Activated B cell treated with CpG ODN at 0.5 μM for 24 hours (primary cell): Measurements from ENCODE around the gene C2orf92. TPM values are rescaled to one million over a fixed set of nuclear protein-coding genes. Genes with fewer than 3 reads are reported as not detected.

Experiments
- ATAC-seq: fragments of 200-7000 bp; cut with Tn5 transposase; one replicate; pipeline ENCODE4 v1.10.0; 2021; ENCODE audit warnings: low read depth, mild to moderate bottlenecking, moderate library complexity
- CTCF ChIA-PET: fragments of 350-600 bp; sonication (Branson Sonifier 250); formaldehyde crosslinking; loops from one replicate; lab custom pipeline; 2021; ENCODE audit warnings: antibody characterized with exemption; lab: Charles Lee
- POLR2A ChIA-PET: fragments of 350-600 bp; sonication (Branson Sonifier 250); formaldehyde crosslinking; loops from one replicate; lab custom pipeline; 2021; ENCODE audit warnings: antibody characterized with exemption; lab: Charles Lee
- DNase-seq: peaks from one replicate; pipeline ENCODE4 v3.0.0; 2022
- H3K27ac Mint-ChIP-seq: one replicate; pipeline ENCODE4 v1.8.0; 2020; ENCODE audit warnings: mixed read lengths
- H3K27me3 Mint-ChIP-seq: one replicate; pipeline ENCODE4 v1.8.0; 2021; ENCODE audit warnings: mixed read lengths
- H3K36me3 Mint-ChIP-seq: one replicate; pipeline ENCODE4 v1.8.0; 2021; ENCODE audit warnings: low read depth, mixed read lengths
- H3K4me1 Mint-ChIP-seq: one replicate; pipeline ENCODE4 v1.8.0; 2021; ENCODE audit warnings: mixed read lengths
- H3K4me3 Mint-ChIP-seq: one replicate; pipeline ENCODE4 v1.8.0; 2020; ENCODE audit warnings: mild to moderate bottlenecking, mixed read lengths
- H3K9me3 Mint-ChIP-seq: one replicate; pipeline ENCODE4 v1.8.0; 2020; ENCODE audit warnings: mixed read lengths
- intact Hi-C: fragments of 100-400 bp; cut with micrococcal nuclease; formaldehyde crosslinking; loops from one replicate; pipeline ENCODE4 v1.15.1; 2024
- total RNA-seq: library from RNA; stranded (reverse); gene quantifications from 2 replicates; pipeline ENCODE4 v1.2.3, GENCODE V29; 2022
- TF ChIP-seq, protein P1 (sequence below): fragments of 200-600 bp; IDR thresholded peaks from one replicate; pipeline ENCODE4 v1.8.0; 2022; ENCODE audit warnings: antibody characterized with exemption, mild to moderate bottlenecking

Gene C2orf92
- total RNA-seq, 1 donor from 2014 or later, result 14.4 TPM

DNA sequence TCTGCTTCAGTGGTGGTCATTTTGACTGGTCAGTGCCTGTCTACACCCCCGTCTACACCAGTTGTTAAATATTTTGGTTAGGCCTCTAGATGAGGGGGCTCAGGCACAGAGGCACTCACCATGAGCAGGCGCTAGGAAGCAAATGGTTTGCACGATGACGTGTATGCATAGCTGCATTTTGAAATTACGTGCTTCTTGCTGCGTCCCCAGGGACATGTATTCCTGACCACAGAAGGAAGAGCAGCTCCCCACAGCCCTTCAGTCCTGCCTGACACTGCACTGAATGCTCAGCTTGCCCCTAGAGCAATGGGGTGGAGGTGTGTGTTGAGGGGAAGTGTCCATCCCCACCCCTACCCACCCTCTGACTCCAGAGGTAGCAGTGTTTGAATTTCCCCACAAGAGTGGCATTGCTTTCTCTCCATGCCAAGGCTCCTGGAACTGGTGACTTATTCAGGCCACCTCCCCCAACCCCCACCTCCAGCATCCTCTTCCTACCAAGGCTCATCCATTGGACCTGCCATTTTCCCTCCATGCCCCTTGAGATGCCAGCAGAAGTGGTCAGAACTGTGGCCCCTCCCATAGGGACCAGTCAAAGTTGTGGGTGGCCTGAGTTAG, 32.4 kb downstream of the C2orf92 start:
- TF ChIP-seq, protein P1, sequence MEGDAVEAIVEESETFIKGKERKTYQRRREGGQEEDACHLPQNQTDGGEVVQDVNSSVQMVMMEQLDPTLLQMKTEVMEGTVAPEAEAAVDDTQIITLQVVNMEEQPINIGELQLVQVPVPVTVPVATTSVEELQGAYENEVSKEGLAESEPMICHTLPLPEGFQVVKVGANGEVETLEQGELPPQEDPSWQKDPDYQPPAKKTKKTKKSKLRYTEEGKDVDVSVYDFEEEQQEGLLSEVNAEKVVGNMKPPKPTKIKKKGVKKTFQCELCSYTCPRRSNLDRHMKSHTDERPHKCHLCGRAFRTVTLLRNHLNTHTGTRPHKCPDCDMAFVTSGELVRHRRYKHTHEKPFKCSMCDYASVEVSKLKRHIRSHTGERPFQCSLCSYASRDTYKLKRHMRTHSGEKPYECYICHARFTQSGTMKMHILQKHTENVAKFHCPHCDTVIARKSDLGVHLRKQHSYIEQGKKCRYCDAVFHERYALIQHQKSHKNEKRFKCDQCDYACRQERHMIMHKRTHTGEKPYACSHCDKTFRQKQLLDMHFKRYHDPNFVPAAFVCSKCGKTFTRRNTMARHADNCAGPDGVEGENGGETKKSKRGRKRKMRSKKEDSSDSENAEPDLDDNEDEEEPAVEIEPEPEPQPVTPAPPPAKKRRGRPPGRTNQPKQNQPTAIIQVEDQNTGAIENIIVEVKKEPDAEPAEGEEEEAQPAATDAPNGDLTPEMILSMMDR, result no peak
- POLR2A ChIA-PET, result no interaction called here
- H3K4me1 Mint-ChIP-seq, result peaks cover 4% of the 10 kb centered on the region
- intact Hi-C loops, result no loop called here
- no peak overlapping the region for H3K27ac Mint-ChIP-seq
- no peak overlapping the region for H3K4me3 Mint-ChIP-seq
- no peaks in the 10 kb centered on the region for H3K36me3 Mint-ChIP-seq
- H3K27me3 Mint-ChIP-seq, result peaks cover 2% of the 10 kb centered on the region
- DNase-seq (no peak), ATAC-seq (no peak)
- H3K9me3 Mint-ChIP-seq, result no peaks in the 10 kb centered on the region
- CTCF ChIA-PET, result interaction anchor here (0.7 to 6.8 kb wide), 3 partner anchors 12 to 683 kb away, joined by 3 to 123 read pairs (median 3); partner anchors contain the start of genes ANKRD36B and ZAP70

DNA sequence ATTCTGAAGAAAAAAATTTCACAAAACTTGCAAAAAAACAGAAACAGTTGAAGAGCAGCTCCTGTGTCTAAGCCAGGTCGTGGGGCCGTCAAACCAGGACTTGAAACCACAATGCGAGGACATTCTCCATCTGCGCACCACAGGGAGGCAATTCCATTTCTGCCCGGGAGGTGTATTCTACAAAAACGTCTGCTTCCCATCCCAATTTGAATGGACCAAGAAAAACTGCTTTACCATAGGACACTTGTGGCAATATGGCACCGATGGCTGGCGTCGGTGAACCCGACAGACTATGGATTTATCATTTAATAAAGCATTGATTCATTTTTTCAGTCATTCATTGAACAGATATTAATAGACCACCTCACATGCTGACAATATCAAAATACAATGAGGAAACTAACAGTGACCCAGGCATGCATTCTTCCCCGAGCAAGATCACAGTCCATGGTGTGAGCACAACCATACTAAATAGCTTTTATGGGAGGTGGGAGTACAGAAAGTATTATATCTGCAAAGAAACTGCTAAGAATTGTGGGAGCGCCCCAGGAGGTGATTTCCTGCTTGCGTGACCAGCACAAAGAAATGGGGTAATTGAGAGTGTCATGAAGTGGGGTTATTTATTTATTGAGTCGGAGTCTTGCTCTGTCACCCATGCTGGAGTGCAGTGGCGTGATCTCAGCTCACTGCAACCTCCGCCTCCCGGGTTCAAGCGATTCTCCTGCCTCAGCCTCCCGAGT, 33.4 kb downstream of the C2orf92 start:
- Mint-ChIP-seq H3K4me1 (no peaks in the 10 kb centered on the region), H3K9me3 (no peaks in the 10 kb centered on the region), H3K27ac (no peak overlapping the region), H3K36me3 (no peaks in the 10 kb centered on the region), H3K4me3 (no peak overlapping the region), H3K27me3 (no peaks in the 10 kb centered on the region)
- DNase-seq (no peak), ATAC-seq (no peak)
- TF ChIP-seq, protein P1, result no peak
- ChIA-PET POLR2A (no interaction called here), CTCF (interaction anchor here (1.3 kb wide), 1 partner anchor 682 kb away, joined by 3 read pairs; no protein-coding TSS in a partner anchor)
- intact Hi-C loops, result no loop called here

DNA sequence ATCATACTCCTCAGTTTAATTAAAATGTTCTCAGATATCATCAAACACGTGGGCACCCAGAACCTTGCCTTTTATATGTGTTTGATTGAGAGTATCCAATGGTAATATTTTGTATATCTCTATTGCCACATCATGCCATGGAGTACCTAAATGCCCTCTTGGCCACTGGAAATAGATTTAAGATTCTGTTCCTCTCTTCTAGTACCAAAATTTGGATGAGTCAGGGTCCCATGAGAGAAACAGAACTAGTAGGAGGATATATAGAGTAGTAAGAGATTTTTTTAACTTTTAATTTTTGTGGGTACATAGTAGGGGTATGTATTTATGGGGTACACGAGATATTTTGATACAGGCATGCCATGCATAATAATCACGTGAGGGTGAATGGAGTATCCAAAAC, 34.2 kb downstream of the C2orf92 start:
- no peaks in the 10 kb centered on the region for H3K36me3 Mint-ChIP-seq
- no peaks in the 10 kb centered on the region for H3K9me3 Mint-ChIP-seq
- H3K4me1 Mint-ChIP-seq, result no peaks in the 10 kb centered on the region
- DNase-seq (no peak), ATAC-seq (no peak)
- ChIA-PET POLR2A (no interaction called here), CTCF (no interaction called here)
- no peak overlapping the region for H3K4me3 Mint-ChIP-seq
- TF ChIP-seq, protein P1, result no peak
- intact Hi-C loops, result no loop called here
- H3K27ac Mint-ChIP-seq, result no peak overlapping the region
- H3K27me3 Mint-ChIP-seq, result peaks cover 5% of the 10 kb centered on the region

DNA sequence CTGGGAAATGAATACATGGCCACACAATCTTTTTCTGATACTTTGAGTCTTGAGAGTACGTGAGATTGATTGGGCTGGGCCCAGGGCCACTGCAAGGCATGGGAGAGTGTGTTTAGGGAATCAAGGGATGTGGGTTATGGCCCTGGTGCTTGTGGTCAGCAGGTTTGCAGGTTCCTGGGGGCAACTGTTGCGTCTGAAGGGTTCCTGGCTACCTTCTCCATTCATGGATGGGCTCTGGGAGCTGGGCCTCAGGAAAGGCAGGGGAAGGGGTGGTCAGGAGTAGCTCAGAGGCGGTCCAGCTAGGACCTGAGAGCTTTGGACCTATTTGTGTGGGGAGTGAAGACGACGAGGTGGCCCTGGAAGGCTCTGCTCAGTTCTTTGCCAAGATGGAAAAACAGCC, 35.5 kb downstream of the C2orf92 start:
- DNase-seq (no peak), ATAC-seq (no peak)
- H3K4me1 Mint-ChIP-seq, result peaks cover 2% of the 10 kb centered on the region
- H3K27me3 Mint-ChIP-seq, result peaks cover 8% of the 10 kb centered on the region
- no peak overlapping the region for H3K27ac Mint-ChIP-seq
- no peak overlapping the region for H3K4me3 Mint-ChIP-seq
- H3K36me3 Mint-ChIP-seq, result no peaks in the 10 kb centered on the region
- POLR2A ChIA-PET, result interaction anchor here (0.7 kb wide), 1 partner anchor 690 kb away, joined by 9 read pairs; no protein-coding TSS in a partner anchor
- TF ChIP-seq, protein P1, result no peak
- H3K9me3 Mint-ChIP-seq, result no peaks in the 10 kb centered on the region
- CTCF ChIA-PET, result no interaction called here
- intact Hi-C loops, result no loop called here

DNA sequence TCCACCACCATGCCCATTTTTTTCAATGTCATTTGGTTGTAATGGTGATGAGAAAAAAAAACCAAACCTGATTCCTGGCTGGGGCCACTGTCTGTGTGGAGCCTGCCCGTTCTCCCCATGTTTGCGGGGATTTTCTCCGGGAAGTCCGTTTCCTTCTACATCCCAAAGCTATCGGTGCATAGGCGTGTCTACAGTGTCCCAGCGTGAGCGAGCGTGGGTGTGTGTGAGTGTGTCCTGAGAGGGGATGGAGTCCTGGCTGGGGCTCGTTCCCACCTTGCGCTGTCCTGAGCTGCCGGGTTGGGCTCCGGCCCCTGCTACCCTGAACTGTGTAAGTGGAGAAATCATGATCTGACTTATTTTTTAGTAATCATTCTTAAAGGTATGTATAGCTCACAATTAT, 36.6 kb downstream of the C2orf92 start:
- no peaks in the 10 kb centered on the region for H3K36me3 Mint-ChIP-seq
- no peak overlapping the region for H3K27ac Mint-ChIP-seq
- H3K4me1 Mint-ChIP-seq, result peaks cover 3% of the 10 kb centered on the region
- ATAC-seq (no peak), DNase-seq (no peak)
- H3K9me3 Mint-ChIP-seq, result no peaks in the 10 kb centered on the region
- POLR2A ChIA-PET, result no interaction called here
- TF ChIP-seq, protein P1, result no peak
- intact Hi-C loops, result no loop called here
- H3K27me3 Mint-ChIP-seq, result peaks cover 9% of the 10 kb centered on the region
- CTCF ChIA-PET, result interaction anchor here (0.8 kb wide), 1 partner anchor 679 kb away, joined by 3 read pairs; no protein-coding TSS in a partner anchor
- no peak overlapping the region for H3K4me3 Mint-ChIP-seq
